ENCODE data around the gene MPPED1. TPM values are rescaled to one million over a fixed set of nuclear protein-coding genes. Genes with fewer than 3 reads are reported as not detected.

Gene MPPED1
- total and polyA plus RNA-seq, 4 donors, result 0.89 to 6.5 (median 4.1) TPM

DNA sequence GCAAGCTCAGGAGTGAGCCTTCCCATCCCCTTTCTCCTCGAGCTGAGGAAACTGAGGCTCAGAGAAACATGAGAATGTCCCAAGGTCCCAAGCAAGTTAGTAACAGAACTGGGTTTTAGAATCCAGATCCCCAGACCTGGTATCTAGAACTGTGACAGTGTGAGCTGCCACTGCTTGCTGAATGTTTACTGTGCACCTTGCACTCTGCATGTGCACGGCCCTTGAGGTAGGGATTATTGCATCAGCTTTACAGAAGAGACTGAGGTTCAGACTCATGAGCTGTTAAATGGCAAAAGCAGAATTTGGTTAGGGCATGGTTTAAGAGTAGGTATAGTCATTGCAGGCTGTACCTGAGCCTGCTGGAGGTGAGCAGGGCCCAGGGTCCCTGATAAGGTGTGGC, 3.8 kb upstream of the MPPED1 start:
- Histone ChIP-seq H3K4me3 (ENCODE audit: low read depth in 1 of 3, low read length in 3 of 3) (no peak overlapping the region), H3K4me1 (ENCODE audit: control insufficient read depth in 4 of 4, insufficient read depth in 4 of 4, low read length in 3 of 4) (peaks cover 4 to 22% (median 11%) of the 10 kb centered on the region in 4 donors), H3K36me3 (ENCODE audit: control insufficient read depth in 4 of 4, insufficient read depth in 3 of 4, low read depth in 1 of 4, low read length in 3 of 4) (no peaks in the 10 kb centered on the region), H3K27me3 (ENCODE audit: control insufficient read depth in 4 of 4, insufficient read depth in 4 of 4, low read length in 3 of 4) (peaks cover 0 to 3% (median 0%) of the 10 kb centered on the region in 4 donors), H3K9ac (ENCODE audit: low read depth in 1 of 2, low read length in 2 of 2) (no peak overlapping the region), H3K27ac (ENCODE audit: low read depth in 1 of 2, low read length in 2 of 2) (peak overlapping the region; percentile 11 to 38), H3K9me3 (ENCODE audit: control insufficient read depth in 4 of 4, low read length in 3 of 4) (no peaks in the 10 kb centered on the region)
- TF ChIP-seq, protein P1, sequence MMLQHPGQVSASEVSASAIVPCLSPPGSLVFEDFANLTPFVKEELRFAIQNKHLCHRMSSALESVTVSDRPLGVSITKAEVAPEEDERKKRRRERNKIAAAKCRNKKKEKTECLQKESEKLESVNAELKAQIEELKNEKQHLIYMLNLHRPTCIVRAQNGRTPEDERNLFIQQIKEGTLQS (IDR thresholded peaks at IDR 0.05), result peak; percentile 91
- TF ChIP-seq HNF4A (conservative IDR thresholded peaks at IDR 0.05) (peak; percentile 86 to 91), RAD21 (IDR thresholded peaks at IDR 0.05) (peak in 1 of 2 donors; percentile 35), FOXA2 (IDR thresholded peaks at IDR 0.05) (no peak), FOXA1 (IDR thresholded peaks at IDR 0.05) (no peak), GABPA (IDR thresholded peaks at IDR 0.05 in 1 of 2, conservative IDR thresholded peaks at IDR 0.05 in 1 of 2) (no peak), TAF1 (conservative IDR thresholded peaks at IDR 0.05) (no peak), EGR1 (IDR thresholded peaks at IDR 0.05; ENCODE audit: low read depth in 2 of 2) (no peak), SP1 (IDR thresholded peaks at IDR 0.05) (peak; percentile 89), HNF4G (IDR thresholded peaks at IDR 0.05) (peak; percentile 28), JUND (IDR thresholded peaks at IDR 0.05) (peak in 1 of 2 donors; percentile 15), NR2F2 (IDR thresholded peaks at IDR 0.05) (no peak), YY1 (IDR thresholded peaks at IDR 0.05) (peak; percentile 36), RXRA (IDR thresholded peaks at IDR 0.05) (peak; percentile 55 to 63)
- TF ChIP-seq, protein P2, sequence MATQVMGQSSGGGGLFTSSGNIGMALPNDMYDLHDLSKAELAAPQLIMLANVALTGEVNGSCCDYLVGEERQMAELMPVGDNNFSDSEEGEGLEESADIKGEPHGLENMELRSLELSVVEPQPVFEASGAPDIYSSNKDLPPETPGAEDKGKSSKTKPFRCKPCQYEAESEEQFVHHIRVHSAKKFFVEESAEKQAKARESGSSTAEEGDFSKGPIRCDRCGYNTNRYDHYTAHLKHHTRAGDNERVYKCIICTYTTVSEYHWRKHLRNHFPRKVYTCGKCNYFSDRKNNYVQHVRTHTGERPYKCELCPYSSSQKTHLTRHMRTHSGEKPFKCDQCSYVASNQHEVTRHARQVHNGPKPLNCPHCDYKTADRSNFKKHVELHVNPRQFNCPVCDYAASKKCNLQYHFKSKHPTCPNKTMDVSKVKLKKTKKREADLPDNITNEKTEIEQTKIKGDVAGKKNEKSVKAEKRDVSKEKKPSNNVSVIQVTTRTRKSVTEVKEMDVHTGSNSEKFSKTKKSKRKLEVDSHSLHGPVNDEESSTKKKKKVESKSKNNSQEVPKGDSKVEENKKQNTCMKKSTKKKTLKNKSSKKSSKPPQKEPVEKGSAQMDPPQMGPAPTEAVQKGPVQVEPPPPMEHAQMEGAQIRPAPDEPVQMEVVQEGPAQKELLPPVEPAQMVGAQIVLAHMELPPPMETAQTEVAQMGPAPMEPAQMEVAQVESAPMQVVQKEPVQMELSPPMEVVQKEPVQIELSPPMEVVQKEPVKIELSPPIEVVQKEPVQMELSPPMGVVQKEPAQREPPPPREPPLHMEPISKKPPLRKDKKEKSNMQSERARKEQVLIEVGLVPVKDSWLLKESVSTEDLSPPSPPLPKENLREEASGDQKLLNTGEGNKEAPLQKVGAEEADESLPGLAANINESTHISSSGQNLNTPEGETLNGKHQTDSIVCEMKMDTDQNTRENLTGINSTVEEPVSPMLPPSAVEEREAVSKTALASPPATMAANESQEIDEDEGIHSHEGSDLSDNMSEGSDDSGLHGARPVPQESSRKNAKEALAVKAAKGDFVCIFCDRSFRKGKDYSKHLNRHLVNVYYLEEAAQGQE (IDR thresholded peaks at IDR 0.05), result peak; percentile 64
- TF ChIP-seq, protein P3, sequence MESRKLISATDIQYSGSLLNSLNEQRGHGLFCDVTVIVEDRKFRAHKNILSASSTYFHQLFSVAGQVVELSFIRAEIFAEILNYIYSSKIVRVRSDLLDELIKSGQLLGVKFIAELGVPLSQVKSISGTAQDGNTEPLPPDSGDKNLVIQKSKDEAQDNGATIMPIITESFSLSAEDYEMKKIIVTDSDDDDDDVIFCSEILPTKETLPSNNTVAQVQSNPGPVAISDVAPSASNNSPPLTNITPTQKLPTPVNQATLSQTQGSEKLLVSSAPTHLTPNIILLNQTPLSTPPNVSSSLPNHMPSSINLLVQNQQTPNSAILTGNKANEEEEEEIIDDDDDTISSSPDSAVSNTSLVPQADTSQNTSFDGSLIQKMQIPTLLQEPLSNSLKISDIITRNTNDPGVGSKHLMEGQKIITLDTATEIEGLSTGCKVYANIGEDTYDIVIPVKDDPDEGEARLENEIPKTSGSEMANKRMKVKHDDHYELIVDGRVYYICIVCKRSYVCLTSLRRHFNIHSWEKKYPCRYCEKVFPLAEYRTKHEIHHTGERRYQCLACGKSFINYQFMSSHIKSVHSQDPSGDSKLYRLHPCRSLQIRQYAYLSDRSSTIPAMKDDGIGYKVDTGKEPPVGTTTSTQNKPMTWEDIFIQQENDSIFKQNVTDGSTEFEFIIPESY (IDR thresholded peaks at IDR 0.05), result no peak
- TF ChIP-seq, protein P4, sequence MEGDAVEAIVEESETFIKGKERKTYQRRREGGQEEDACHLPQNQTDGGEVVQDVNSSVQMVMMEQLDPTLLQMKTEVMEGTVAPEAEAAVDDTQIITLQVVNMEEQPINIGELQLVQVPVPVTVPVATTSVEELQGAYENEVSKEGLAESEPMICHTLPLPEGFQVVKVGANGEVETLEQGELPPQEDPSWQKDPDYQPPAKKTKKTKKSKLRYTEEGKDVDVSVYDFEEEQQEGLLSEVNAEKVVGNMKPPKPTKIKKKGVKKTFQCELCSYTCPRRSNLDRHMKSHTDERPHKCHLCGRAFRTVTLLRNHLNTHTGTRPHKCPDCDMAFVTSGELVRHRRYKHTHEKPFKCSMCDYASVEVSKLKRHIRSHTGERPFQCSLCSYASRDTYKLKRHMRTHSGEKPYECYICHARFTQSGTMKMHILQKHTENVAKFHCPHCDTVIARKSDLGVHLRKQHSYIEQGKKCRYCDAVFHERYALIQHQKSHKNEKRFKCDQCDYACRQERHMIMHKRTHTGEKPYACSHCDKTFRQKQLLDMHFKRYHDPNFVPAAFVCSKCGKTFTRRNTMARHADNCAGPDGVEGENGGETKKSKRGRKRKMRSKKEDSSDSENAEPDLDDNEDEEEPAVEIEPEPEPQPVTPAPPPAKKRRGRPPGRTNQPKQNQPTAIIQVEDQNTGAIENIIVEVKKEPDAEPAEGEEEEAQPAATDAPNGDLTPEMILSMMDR (IDR thresholded peaks at IDR 0.05; ENCODE audit: low read depth, low read length, missing input control), result no peak
- TF ChIP-seq, protein P5, sequence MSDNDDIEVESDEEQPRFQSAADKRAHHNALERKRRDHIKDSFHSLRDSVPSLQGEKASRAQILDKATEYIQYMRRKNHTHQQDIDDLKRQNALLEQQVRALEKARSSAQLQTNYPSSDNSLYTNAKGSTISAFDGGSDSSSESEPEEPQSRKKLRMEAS (IDR thresholded peaks at IDR 0.05), result no peak
- 50% methylated on average over 2 of the region's 2 CpGs for WGBS
- no peak for DNase-seq (ENCODE audit: low spot score)

Data from liver (tissue), 9 donors.